Sigmoid colon (tissue), 4 donors: ENCODE data around the gene BRIX1.

Experiments
- CTCF ChIP-seq, 4 experiments: fragments of 450-650 bp in 3 of 4; fragments of 200-600 bp in 1 of 4; IDR thresholded peaks; one replicate each; pipeline ENCODE4 v1.5.1; 2016 to 2019; ENCODE audit warnings: antibody characterized with exemption in 4 of 4, mild to moderate bottlenecking in 3 of 4, moderate library complexity in 2 of 4
- EP300 ChIP-seq, 4 donors: sonication (generic); formaldehyde crosslinking; IDR thresholded peaks; one replicate each; pipeline ENCODE4 v1.6.1; 2017; ENCODE audit warnings: antibody characterized with exemption in 4 of 4
- POLR2A ChIP-seq, 2 donors: fragments of 450-650 bp; IDR thresholded peaks; one replicate each; pipeline ENCODE4 v1.6.1; 2016; ENCODE audit warnings: antibody characterized with exemption in 2 of 2, mild to moderate bottlenecking in 2 of 2, moderate library complexity in 2 of 2

DNA sequence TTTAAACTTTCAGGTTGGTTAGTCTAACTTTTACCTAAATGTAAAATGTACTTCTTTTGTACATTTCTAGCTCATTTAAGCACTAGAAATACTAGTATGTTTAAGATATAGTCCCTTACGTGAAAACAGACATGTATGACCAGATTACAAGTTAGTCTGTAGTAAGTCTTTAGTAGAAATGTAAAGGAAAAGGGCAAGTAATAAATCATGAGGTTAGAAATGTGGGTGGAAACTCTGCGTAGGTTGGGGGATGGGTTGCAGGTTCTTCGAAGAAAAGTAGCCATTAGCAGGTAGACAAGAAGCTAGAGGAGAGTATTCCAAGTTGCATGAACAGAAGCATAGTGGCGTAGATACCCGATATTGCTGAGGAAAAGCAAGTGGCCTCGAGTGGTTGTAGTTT, 23.1 kb upstream of the BRIX1 start:
- TF ChIP-seq CTCF (IDR thresholded peaks at IDR 0.05) (no peak), POLR2A (IDR thresholded peaks at IDR 0.05) (no peak), EP300 (IDR thresholded peaks at IDR 0.05) (no peak)
